NCI-H510A treated with DMSO at 0.1 percent for 48 hours (cell line): ENCODE data around the gene SPATA31A7.
"Not testable (repeated sequence)": the region's sequence is repeated elsewhere in the genome, so short reads cannot be mapped to it uniquely, and the experiment has no call there.

Source experiments
- DNase-seq: peaks from one replicate; lab custom pipeline; 2025; lab: John Stamatoyannopoulos, UW

Gene SPATA31A7

GRCh38 chr9:61189736-61190135 is at the start of gene SPATA31A7:
TSS of gene SPATA31A7 (plus strand) at chr9:61190036. CDS start at chr9:61190065, 29 bp downstream.
- not testable (repeated sequence) for DNase-seq

- DNase-seq: not testable (repeated sequence)
These were observed 36.6 kb downstream of the SPATA31A7 start for GRCh38 chr9:61226438-61226837.
